Esophagus (tissue), 2 donors: Measurements from ENCODE around the gene REN. TPM values are rescaled to one million over a fixed set of nuclear protein-coding genes. Genes with fewer than 3 reads are reported as not detected.

ENCODE experiments used
- H3K27ac ChIP-seq, 2 donors: one replicate each; pipeline ENCODE4 v1.5.1; 2013; ENCODE audit warnings: low read depth in 2 of 2, mild to moderate bottlenecking in 2 of 2, inconsistent platforms in 1 of 2, low read length in 1 of 2, moderate library complexity in 1 of 2
- H3K27me3 ChIP-seq, 2 donors: one replicate each; pipeline ENCODE4 v1.6.1; 2013; ENCODE audit warnings: low read length in 2 of 2, control low read depth in 1 of 2, mild to moderate bottlenecking in 1 of 2; ENCODE audit not compliant: insufficient read depth in 2 of 2, control insufficient read depth in 1 of 2
- H3K36me3 ChIP-seq, 2 donors: one replicate each; pipeline ENCODE4 v1.6.1; 2013; ENCODE audit warnings: low read length in 1 of 2; ENCODE audit not compliant: control insufficient read depth in 2 of 2, insufficient read depth in 2 of 2
- H3K4me1 ChIP-seq, 2 donors: one replicate each; pipeline ENCODE4 v1.6.1; 2013; ENCODE audit warnings: low read length in 1 of 2; ENCODE audit not compliant: control insufficient read depth in 2 of 2, insufficient read depth in 2 of 2
- H3K4me3 ChIP-seq, 2 donors: one replicate each; pipeline ENCODE4 v1.5.1; 2013; ENCODE audit warnings: low read length in 2 of 2, mild to moderate bottlenecking in 2 of 2, low read depth in 1 of 2, moderate library complexity in 1 of 2
- H3K9me3 ChIP-seq, 2 donors: one replicate each; pipeline ENCODE4 v1.6.1; 2013; ENCODE audit warnings: mild to moderate bottlenecking in 2 of 2, low read depth in 1 of 2, low read length in 1 of 2, moderate library complexity in 1 of 2; ENCODE audit not compliant: control insufficient read depth in 2 of 2, insufficient read depth in 1 of 2
- WGBS, 2 donors: extraction: QIAGEN DNeasy Blood & Tissue Kit; methylation state at CpG; one replicate each; pipeline ENCODE4 v1.1.7; 2013; 5-methylcytosine and 5-hydroxymethylcytosine counted together
- polyA plus RNA-seq, 2 donors: library from polyadenylated mRNA; stranded (reverse); fragments of 200-250 nt; gene quantifications; one replicate each; pipeline ENCODE4 v1.2.3, GENCODE V29; 2013
- donor health status: healthy with polysubstance abuse.
- donor health status: Bipolar disorder and iron deficiency.

The REN gene
- polyA plus RNA-seq, 2 donors = 0.18 to 0.27 TPM

DNA sequence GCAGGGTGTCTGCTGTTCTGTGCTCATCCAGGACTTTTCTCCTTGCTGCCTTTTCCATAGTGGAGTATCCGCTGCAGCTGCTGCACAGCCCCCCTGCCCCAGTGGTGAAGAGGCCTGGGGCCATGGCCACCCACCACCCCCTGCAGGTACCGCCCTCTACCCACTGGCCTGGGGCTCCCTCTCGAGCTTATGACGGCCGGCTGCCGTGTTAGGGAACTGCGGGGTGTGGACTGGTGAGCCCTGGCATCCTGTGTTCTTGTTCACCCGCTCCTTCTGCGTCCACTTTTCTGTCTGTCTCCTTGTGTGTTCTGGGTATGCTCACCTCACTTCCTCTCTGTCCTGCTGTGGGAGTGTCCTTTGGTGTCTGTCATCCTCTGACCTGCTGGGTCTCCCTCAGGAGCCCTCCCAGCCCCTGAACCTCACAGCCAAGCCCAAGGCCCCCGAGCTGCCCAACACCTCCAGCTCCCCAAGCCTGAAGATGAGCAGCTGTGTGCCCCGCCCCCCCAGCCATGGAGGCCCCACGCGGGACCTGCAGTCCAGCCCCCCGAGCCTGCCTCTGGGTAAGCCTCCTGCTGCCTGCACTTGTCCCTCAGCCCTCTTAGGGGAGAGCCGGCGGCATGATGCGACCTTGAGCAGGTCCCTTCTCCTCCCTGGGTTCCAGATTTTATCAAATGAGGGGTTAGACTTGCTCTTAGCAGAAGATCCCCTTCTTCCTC is 44.1 kb downstream of the REN start:
- Histone ChIP-seq H3K4me1 (peaks cover 0 to under 1% of the 10 kb centered on the region in 2 donors), H3K9me3 (peaks cover 0 to 2% of the 10 kb centered on the region in 2 donors), H3K36me3 (peaks cover 0 to 57% of the 10 kb centered on the region in 2 donors), H3K27ac (no peak overlapping the region), H3K27me3 (no peaks in the 10 kb centered on the region), H3K4me3 (no peak overlapping the region)
- WGBS, 2 donors = 92 to 93% methylated on average over 17 of the region's 17 CpGs

DNA sequence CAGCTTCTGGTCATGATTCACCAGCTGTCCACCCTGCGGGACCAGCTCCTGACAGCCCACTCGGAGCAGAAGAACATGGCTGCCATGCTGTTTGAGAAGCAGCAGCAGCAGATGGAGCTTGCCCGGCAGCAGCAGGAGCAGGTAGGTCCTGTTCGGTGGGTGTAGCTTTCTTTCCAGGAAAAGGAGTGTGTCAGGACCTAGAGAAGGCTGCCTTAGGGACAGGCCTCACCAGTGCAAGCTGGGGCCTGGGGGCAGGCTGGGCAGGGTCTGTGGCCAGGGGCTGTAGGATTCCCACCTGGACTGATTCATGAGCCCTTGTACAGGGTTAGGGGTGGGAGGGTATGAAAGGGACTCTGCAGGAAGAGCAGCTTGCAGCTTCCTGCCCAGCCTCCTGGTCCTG is 49.6 kb downstream of the REN start:
- 75 to 81% methylated on average over 4 of the region's 4 CpGs for WGBS, 2 donors
- Histone ChIP-seq H3K27ac (no peak overlapping the region), H3K27me3 (no peaks in the 10 kb centered on the region), H3K4me1 (peaks cover 3 to 12% of the 10 kb centered on the region in 2 donors), H3K9me3 (peaks cover 0 to 2% of the 10 kb centered on the region in 2 donors), H3K4me3 (no peak overlapping the region), H3K36me3 (peaks cover 0 to 15% of the 10 kb centered on the region in 2 donors)

DNA sequence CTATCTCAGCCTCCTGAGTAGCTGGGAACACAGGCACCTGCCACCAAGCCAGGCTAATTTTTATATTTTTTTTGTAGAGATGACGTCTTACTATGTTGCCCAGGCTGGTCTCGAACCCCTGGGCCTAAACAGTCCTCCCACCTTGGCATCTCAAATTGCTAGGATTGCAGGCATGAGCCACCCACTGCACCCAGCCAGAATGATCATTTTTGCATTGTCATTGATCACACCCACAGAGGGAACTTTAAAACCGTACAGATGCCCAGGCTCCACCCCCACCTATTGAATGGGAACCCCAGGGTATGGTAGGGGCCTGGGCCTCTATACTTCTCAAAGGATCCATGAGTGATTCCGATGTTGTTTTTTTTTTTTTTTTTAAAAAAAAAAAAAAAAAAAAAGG is 51.0 kb downstream of the REN start:
- 84 to 85% methylated on average over 4 of the region's 4 CpGs for WGBS, 2 donors
- Histone ChIP-seq H3K4me1 (peaks cover 3 to 12% of the 10 kb centered on the region in 2 donors), H3K4me3 (no peak overlapping the region), H3K27ac (no peak overlapping the region), H3K36me3 (peaks cover 0 to 14% of the 10 kb centered on the region in 2 donors), H3K27me3 (no peaks in the 10 kb centered on the region), H3K9me3 (no peaks in the 10 kb centered on the region)

DNA sequence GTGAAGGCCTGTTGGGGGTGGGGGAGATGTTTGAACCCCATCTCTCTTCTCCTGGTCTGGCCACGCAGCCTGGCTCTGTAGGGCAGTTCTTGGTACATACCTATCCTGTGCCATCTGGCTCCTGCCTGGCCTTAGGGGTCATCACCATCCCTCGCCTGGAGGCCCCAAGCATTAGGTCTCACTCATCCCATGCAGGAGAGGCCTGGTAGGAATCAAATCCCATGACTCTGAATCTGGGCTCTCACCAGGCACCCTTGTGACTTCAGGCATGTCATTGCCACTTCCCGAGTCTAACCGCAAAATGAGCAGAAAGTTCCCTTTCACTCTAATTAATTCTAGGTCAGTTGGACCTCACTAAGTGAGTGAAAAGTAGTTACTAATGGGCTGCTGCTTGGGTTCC is 51.5 kb downstream of the REN start:
- Histone ChIP-seq H3K36me3 (peaks cover 0 to 13% of the 10 kb centered on the region in 2 donors), H3K27ac (no peak overlapping the region), H3K9me3 (no peaks in the 10 kb centered on the region), H3K4me1 (peaks cover 3 to 12% of the 10 kb centered on the region in 2 donors), H3K4me3 (no peak overlapping the region), H3K27me3 (no peaks in the 10 kb centered on the region)
- WGBS, 2 donors = 92 to 97% methylated on average over 4 of the region's 4 CpGs

DNA sequence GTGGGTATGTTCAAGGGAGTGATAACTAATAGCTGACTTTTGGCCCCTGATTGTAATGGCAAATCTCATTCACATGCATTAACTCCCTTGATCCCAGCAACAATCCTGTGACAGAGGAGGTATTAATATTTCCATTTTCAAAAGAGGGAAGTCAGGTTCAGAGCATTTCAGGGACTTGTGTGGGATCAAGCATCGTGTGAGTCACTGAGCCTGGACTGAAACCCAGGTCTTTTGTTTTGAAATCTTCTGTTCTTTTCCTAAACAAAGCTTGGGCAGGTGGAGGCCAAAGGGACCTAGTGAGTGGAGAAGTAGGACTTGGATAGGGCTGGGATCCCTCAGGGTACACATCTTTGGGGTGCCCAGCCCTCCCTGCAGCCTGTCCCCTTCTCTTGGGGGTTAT is 52.2 kb downstream of the REN start:
- H3K9me3 ChIP-seq = no peaks in the 10 kb centered on the region
- H3K4me1 ChIP-seq = peaks cover 3 to 12% of the 10 kb centered on the region in 2 donors
- no peak overlapping the region for H3K27ac ChIP-seq
- no peak overlapping the region for H3K4me3 ChIP-seq
- H3K27me3 ChIP-seq = no peaks in the 10 kb centered on the region
- H3K36me3 ChIP-seq = peaks cover 0 to 10% of the 10 kb centered on the region in 2 donors
- WGBS, 2 donors = 39 to 57% methylated on average over 1 of the region's 1 CpG

DNA sequence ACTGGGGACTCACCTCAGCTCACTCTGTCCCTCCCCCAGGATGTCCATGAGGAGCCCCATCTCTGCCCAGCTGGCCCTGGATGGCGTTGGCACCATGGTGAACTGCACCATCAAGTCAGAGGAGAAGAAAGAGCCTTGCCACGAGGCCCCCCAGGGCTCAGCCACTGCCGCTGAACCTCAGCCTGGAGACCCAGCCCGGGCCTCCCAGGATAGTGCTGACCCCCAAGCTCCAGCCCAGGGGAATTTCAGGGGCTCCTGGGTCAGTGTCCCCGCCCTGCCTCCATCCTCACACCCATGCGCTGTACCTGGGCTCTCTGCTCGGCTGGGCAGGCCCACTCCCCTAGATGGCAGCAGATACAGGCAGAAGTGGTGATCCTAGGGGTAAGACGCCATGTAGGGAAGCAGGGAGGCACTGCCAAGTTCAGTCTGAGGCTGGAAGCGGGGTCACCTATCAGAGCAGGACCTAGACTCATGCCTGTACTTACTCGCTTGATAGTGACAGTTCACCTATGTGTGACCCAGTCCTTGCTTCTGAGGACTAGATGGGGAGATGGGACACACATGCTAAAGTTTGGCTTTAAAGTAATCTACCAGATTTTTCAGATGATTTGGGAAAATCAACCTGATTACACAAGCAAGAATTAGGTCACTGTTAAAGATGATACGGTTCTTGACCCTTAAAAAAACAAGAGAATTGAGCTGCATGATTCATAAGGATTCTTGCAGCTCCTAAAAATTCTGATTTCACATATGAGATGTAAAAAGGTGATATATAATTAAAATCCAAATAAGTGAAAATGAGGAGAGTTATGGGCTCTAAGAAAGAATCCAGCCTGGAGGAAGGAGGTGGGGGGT is 53.0 kb downstream of the REN start:
- Histone ChIP-seq H3K4me1 (peaks cover 3 to 12% of the 10 kb centered on the region in 2 donors), H3K9me3 (no peaks in the 10 kb centered on the region), H3K27ac (no peak overlapping the region), H3K4me3 (no peak overlapping the region), H3K27me3 (no peaks in the 10 kb centered on the region), H3K36me3 (peaks cover 0 to 7% of the 10 kb centered on the region in 2 donors)
- 80 to 83% methylated on average over 11 of the region's 11 CpGs for WGBS, 2 donors

DNA sequence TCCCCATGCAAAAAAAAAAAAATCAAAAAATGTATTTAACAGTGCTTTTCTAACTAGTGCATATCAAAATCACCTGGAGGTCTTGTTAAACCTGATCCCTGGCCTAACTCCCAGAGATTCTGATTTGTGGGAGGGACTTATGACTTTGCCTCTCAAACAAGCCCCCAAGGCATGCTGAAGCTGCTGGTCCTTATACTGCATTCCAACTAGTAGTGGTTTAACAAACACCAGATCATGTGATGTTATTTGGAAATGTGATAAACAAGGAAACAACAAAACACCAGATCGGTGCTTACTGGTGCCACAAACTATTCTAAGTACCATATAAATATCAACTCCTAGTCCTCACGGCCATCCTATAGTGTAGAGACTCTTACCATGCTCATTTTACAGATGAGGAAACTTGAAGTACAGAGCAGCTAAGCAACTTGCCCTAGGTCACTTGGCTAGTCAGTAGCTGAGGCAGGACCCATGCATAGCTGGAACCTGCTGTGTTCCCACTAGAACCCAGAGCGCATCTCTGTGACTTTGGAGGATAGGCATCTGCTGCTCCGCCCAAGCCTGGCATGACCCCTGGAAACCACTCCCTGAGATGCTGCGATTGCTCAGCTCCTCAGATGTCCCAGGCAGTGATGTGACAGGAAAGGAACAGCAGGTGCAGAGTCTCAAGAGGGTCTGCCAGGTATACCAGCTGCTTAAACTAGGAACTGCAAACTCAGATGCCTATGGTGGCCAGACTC is 55.1 kb downstream of the REN start:
- Histone ChIP-seq H3K27me3 (no peaks in the 10 kb centered on the region), H3K4me3 (no peak overlapping the region), H3K9me3 (no peaks in the 10 kb centered on the region), H3K4me1 (peaks cover 3 to 9% of the 10 kb centered on the region in 2 donors), H3K36me3 (no peaks in the 10 kb centered on the region), H3K27ac (no peak overlapping the region)
- WGBS, 2 donors = 79 to 81% methylated on average over 5 of the region's 5 CpGs

DNA sequence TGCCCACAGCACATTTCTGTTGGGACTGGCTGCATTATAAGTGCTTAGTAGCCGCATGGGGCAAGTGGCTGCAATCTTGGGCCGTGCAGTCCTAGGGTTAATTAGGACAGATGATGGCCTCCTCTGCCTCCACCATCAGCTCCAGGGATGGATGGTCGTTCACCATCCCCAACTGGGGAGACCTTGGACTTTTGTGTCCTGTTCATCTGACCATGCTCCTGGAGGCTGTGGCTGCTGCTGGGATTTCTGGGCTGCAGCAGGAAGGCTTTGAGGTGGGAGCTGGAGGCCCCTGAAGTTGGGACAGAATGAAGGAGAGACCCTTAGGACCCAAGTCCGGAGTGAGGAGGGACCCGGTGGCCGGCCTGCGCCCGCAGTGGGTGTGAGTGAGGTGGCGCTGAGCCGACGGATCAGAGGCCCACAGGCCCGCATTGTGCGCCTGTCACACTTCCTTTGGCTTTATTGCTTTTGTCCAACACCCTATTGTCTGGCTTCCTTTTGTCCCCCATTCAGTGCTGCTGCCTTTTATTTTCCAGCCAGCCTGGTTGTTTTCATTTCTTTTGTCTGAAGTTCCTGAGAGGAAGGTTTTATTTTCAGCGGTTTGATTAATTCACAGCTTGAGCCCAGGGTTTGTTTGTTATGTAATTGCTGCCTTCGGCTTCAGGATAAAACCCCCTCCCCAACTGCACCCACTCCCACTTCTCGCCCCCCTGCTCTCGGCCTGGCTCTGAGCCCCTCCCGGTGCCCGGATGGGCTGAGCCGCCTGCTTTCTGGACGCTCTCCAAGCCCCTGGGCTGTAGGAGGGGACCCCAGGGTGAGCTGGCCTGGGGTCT is 57.6 kb downstream of the REN start:
- no peaks in the 10 kb centered on the region for H3K27me3 ChIP-seq
- no peak overlapping the region for H3K4me3 ChIP-seq
- H3K9me3 ChIP-seq = no peaks in the 10 kb centered on the region
- 64 to 67% methylated on average over 20 to 21 of the region's 21 CpGs for WGBS, 2 donors
- H3K4me1 ChIP-seq = peaks cover 8 to 16% of the 10 kb centered on the region in 2 donors
- H3K36me3 ChIP-seq = no peaks in the 10 kb centered on the region
- H3K27ac ChIP-seq = peak overlapping the region in 1 of 2 donors; percentile 5

DNA sequence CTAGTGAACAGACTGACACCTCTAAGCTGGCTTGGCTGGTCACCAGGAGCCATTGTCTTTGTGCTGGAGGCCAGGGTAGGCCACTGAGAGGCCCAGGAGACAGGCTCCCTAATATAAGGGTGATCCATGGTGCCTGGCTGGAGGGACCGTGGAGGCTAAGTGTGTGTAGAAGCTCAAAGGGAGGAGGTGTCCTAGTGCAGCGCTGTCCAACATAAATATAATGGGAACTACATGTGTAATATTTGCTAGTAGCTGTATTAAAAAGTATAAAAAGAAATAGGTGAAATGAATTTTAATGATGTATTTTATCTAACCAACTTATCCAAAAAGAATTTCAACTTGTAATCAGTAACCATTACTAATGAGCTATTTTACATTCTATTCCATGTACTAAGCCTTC is 58.2 kb downstream of the REN start:
- H3K27me3 ChIP-seq = no peaks in the 10 kb centered on the region
- H3K36me3 ChIP-seq = no peaks in the 10 kb centered on the region
- no peak overlapping the region for H3K4me3 ChIP-seq
- WGBS, 2 donors = 91 to 94% methylated on average over 2 of the region's 2 CpGs
- no peaks in the 10 kb centered on the region for H3K9me3 ChIP-seq
- peaks cover 8 to 16% of the 10 kb centered on the region in 2 donors for H3K4me1 ChIP-seq
- no peak overlapping the region for H3K27ac ChIP-seq
